NOMO-1 treated with DMSO at 0.1 percent for 48 hours (cell line): ENCODE data around the gene SBK2.
"Not testable (repeated sequence)": the region's sequence is repeated elsewhere in the genome, so short reads cannot be mapped to it uniquely, and the experiment has no call there.

ENCODE experiments used
- DNase-seq: peaks from one replicate; lab custom pipeline; 2025; ENCODE audit not compliant: unreplicated experiment; lab: John Stamatoyannopoulos, UW

Gene SBK2

GRCh38 chr19:55536366-55536765, 567 bp downstream of the SBK2 start:
- no peak for DNase-seq

- DNase-seq: no peak
Observed at GRCh38 chr19:55535965-55536350, 975 bp downstream of the SBK2 start.

DNA sequence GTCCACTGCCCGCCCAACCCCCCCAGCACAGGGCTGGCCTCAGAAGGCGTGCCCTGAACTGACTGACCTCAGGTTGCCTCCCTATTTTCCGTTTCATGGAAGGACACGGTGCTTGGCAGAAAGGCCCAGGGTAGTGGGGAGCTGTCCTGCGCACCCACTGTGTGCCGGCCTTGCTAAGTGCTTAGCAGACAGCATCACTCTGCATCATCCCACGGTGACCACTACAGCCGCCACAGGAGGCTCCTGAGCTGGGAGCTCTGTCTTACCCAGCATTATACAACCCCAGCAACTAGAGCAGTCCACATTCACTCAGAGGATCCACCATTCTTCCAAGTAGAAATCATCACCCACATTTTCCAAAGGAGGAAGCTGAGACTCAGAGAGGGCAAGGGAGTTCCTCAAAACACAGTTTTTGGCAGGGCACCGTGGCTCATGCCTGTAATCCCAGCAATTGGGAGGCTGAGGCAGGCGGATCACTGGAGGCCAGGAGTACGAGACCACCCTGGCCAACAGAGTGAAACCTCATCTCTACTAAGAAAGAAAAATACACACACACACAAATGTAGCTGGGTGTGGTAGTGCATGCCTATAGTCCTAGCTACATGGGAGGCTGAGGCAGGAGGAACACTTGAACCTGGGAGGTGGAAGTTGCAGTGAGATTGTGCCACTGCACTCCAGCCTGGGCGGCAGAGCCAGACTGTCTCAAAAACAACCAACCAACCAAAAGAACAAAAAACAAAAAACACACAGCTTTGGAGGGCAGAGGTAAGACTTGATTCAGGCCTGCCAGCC, 1.6 kb downstream of the SBK2 start:
- no peak for DNase-seq

DNA sequence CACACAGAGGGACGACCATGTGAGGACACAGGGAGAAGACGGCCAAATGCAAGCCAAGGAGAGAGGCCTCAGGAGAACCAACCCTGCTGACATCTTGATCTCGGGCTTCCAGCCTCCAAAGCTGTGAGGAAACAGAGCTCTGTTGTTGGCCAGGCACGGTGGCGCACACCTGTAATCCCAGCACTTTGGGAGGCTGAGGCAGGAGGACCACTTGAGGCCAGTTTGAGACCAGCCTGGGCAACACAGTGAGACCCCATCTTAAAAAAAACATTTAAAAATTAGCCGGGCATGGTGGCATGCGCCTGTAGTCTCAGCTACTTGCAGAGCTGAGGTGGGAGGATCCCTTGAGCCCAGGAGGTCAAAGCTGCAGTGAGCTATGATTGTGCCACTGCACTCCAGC, 2.7 kb downstream of the SBK2 start:
- DNase-seq: not testable (repeated sequence)

- DNase-seq: no peak
Observed at GRCh38 chr19:55530996-55531395, 5.9 kb downstream of the SBK2 start.

GRCh38 chr19:55529636-55530234, 7.2 kb downstream of the SBK2 start:
- DNase-seq: no peak

GRCh38 chr19:55528030-55528803, 8.7 kb downstream of the SBK2 start:
- DNase-seq: no peak

GRCh38 chr19:55527197-55528029, 9.5 kb downstream of the SBK2 start:
- no peak for DNase-seq

- no peak for DNase-seq
Observed at GRCh38 chr19:55526216-55527196, 10.4 kb downstream of the SBK2 start.

DNA sequence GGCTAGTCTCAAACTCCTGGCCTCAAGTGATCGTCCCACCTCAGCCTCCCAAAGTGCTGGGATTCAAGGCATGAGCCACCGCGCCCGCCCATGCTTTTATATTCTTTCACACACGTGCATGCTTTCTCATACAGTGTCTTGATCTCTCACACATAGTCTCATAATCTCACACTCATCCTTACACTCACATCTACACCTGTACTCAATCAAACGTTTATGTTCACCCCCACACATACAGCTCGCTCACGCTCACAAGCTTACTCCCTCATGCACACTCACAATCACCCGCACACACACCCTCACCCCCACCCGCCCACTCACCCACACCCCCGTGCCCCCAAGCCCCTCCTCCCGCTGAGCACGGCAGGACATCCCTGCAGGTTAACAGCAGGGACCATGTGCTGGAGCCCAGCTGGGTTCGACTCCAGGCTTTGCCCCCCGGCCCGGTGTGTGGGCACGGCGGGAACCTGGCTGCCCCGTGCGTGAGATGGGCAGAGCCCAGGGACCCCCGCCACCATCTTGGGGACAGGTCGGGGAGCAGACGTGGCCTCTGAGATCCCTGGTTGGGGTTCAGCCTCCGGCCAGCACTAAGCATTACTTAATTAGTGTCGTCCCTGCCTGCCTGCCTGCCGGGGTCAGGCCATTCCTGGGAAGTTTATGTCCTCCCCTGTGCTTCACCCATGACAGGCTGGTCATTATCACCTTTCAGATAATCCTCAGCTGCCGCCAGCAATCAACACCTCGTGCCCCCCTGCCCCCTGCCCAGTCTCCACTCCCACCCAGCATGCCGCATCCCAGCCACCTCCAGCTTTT, 11.4 kb downstream of the SBK2 start:
- no peak for DNase-seq

- DNase-seq: no peak
Observed at GRCh38 chr19:55520691-55521292, 16.1 kb downstream of the SBK2 start.

DNA sequence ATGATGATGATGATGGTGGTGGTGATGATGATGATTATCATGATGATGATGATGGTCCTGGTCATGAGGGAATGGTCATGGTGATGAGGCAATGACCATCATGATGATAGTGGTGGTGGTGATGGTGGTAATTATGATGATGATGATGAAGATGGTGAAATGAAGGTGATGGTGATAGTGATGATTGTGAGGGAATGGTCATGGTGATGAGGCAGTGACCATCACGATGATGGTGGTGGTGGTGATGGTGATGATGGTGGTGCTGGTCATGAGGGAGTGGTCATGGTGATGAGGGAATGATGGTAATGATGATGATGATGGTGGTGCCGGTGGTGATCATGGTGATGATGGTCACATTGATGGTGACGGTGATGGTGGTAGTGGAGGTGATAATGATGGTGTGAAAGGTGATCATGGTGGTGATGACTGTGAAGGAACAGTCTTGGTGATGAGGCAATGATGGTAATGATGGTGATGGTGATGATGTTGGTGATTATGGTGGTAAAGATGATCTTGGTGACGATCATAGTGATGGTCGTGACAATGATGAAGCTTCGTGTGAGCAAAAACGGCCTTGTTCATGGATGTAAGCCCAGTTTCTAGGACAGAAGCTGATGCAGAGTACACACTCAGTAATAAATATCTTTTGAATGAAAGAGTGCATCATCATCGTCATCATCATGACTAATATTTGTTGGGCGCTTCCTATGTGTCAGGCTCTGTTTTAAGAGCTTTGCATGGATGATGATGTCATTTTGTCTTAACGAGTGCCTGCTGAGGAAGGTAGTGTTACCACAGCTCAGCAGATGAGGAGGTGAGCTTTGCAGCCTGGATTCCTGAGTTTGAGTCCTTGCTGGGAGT, 17.3 kb downstream of the SBK2 start:
- DNase-seq: no peak

GRCh38 chr19:55516878-55517620, 19.9 kb downstream of the SBK2 start:
- peak; percentile 87 for DNase-seq

DNA sequence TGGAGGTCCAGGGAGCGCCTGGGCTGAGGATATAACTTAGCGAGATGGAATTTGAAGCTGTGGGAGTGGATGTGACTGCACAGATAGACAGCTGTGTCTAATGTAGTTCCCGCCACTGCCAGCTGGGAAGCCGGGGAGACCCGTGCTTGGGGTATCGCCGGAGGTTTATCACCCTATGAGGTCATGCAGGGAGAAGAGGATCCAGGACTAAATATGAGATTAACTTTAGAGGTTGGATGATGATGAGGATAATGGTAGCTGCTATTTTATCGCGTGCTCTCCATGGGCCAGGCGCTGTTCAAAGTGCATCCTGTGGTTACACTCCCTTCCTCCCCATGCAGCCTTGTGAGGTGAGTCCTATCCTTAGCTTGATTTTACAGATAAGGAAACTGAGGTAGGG, 28.8 kb downstream of the SBK2 start:
- DNase-seq: no peak

DNA sequence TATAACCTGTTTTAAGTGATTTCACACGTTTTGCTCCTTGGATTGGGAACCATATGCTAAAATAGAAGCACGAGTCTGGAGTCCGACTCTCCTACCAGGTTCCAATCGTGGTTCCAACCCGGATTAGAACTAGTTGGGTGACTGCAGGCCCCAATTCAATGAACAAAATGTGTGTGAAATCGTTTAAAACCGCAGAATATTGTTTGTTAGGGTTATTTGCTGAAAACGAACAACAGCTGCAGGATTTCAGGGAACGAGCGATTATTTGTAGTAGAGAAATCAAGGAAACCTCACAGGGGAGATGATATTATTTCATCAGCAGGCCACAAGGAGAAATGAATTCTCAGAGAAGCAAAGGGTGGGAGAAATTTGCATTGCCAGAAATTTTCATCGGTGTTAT, 32.0 kb downstream of the SBK2 start:
- DNase-seq: no peak

DNA sequence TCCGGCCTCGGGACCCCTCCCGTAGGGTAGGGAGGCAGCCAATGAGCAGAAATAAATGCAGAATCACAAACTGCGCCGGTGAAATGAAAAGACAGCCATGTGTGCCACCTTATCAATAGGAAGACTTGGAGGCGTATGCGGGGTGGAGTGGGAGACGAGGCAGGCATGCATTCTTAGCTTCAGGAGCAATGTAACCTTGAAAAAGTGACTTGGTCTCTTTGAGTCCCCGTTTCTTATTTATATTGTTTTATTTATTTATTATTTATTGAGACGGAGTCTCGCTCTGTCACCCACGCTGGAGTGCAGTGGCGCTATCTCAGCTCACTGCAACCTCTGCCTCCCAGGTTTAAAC, 32.7 kb downstream of the SBK2 start:
- DNase-seq: no peak
